ENCODE results near the gene GRM4. TPM values are rescaled to one million over a fixed set of nuclear protein-coding genes. Genes with fewer than 3 reads are reported as not detected.

Gene GRM4
- total RNA-seq, 2 donors from 2014 or later = 4.4 TPM; not detected in 1

DNA sequence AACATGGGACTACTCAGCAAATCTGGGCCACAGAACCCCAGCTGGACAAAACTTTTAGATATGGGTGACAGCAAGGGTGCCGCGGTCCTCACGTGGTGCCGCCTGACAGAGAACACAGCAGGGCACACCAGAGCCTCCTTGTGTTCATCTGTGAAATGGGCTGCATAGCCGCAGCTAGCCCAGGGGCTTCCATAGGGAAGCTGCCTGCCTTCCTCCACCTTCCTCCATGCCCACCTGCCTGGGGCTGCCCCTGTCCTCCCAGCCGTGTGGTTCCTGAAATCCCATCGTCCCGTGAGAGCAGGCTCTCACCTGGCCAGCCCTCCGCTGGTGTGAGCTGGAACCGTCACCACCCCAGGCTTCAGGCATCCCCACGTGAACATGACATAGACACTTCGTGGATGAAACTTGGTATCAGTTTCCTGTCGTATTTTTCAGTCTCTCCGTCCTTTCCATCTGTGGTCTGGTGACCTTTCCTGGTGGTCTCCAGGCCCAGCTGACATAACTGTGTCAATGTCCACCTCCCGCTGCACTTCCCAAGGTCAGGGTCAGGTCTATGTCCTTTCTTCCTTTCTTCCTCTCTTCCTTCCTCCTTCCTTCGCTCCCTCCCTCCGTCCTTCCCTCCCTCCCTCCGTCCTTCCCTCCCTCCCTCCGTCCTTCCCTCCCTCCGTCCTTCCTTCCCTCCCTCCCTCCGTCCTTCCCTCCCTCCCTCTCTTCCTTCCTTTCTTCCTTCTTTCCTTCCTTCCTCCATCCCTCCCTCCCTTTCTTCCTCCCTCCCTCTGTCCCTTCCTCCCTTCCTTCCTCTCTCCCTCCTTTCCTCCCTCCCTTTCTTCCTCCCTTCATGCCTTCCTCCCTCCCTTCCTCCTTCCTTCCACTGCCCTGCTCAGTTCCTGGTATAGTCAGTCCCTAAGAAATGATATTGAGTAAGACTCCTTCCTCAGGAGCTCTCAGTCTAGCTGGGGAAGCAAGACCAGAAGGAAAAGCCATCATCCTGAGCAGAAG is 78.8 kb downstream of the GRM4 start:
- Histone ChIP-seq H3K4me1 (replicated peaks) (no peaks in the 10 kb centered on the region), H3K9me3 (no peaks in the 10 kb centered on the region), H3K27ac (no peak overlapping the region), H3K4me3 (no peak overlapping the region), H3K27me3 (replicated peaks; ENCODE audit: insufficient read depth) (no peaks in the 10 kb centered on the region), H3K36me3 (no peaks in the 10 kb centered on the region)
- TF ChIP-seq, protein P1, sequence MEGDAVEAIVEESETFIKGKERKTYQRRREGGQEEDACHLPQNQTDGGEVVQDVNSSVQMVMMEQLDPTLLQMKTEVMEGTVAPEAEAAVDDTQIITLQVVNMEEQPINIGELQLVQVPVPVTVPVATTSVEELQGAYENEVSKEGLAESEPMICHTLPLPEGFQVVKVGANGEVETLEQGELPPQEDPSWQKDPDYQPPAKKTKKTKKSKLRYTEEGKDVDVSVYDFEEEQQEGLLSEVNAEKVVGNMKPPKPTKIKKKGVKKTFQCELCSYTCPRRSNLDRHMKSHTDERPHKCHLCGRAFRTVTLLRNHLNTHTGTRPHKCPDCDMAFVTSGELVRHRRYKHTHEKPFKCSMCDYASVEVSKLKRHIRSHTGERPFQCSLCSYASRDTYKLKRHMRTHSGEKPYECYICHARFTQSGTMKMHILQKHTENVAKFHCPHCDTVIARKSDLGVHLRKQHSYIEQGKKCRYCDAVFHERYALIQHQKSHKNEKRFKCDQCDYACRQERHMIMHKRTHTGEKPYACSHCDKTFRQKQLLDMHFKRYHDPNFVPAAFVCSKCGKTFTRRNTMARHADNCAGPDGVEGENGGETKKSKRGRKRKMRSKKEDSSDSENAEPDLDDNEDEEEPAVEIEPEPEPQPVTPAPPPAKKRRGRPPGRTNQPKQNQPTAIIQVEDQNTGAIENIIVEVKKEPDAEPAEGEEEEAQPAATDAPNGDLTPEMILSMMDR (IDR thresholded peaks at IDR 0.05) = no peak
- TF ChIP-seq POLR2AphosphoS5 (IDR thresholded peaks at IDR 0.05) = no peak
- TF ChIP-seq POLR2A (IDR thresholded peaks at IDR 0.05) = no peak
- 66% methylated on average over 21 of the region's 21 CpGs for WGBS
- intact Hi-C loops (cut with DNase I) = no loop called here
- DNase-seq (ENCODE audit: low spot score) = no peak

GRCh38 chr6:34066218-34066571 is 79.7 kb downstream of the GRM4 start:
- no peaks in the 10 kb centered on the region for H3K4me1 ChIP-seq (replicated peaks)
- no peak for DNase-seq (ENCODE audit: low spot score)
- H3K36me3 ChIP-seq = no peaks in the 10 kb centered on the region
- no peak for TF ChIP-seq POLR2A (IDR thresholded peaks at IDR 0.05)
- TF ChIP-seq POLR2AphosphoS5 (IDR thresholded peaks at IDR 0.05) = no peak
- TF ChIP-seq, protein P1 (IDR thresholded peaks at IDR 0.05) = no peak
- H3K9me3 ChIP-seq = no peaks in the 10 kb centered on the region
- no peak overlapping the region for H3K4me3 ChIP-seq
- intact Hi-C loops (cut with DNase I) = no loop called here
- no peaks in the 10 kb centered on the region for H3K27me3 ChIP-seq (replicated peaks; ENCODE audit: insufficient read depth)
- H3K27ac ChIP-seq = no peak overlapping the region
- WGBS = 37% methylated on average over 5 of the region's 5 CpGs

DNA sequence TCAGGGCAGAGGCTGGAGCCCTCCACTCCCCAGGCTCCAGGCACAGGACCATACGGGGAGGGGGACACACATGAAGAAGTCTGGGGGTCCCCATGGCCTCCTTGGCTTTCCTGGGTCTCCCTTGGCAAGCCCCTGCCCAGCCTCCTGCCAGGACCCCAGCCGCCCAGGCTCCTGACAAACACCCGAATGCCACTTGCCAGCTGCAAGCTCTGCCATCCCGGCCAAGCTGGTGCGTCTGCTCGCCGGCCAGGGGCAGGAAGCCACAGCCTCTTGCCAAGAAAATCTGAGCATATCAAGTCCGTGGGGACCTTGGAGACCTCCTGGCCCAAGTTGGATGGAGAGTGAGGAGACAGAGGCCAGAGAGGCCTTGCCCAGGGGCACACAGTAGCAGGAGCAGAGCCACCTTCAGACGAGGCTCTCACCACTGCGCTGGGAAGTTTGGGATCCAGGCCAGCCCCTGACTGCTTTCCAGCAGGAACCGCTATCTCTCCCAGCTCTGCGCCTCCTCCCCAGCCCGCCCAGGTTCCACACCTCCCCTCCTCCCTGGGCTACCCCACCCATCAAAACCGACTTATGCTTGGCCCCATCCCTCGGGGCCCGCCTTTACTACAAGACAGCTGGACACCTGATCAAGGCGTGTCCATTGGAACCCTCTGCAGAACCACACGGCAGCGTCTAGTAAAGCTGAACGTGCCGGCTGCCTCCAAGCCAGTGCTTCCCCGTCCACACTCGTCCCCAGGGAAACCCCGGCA is 80.2 kb downstream of the GRM4 start:
- no peaks in the 10 kb centered on the region for H3K4me1 ChIP-seq (replicated peaks)
- H3K4me3 ChIP-seq = no peak overlapping the region
- DNase-seq (ENCODE audit: low spot score) = peak; percentile 34
- no peak overlapping the region for H3K27ac ChIP-seq
- intact Hi-C loops (cut with DNase I) = no loop called here
- H3K9me3 ChIP-seq = no peaks in the 10 kb centered on the region
- H3K27me3 ChIP-seq (replicated peaks; ENCODE audit: insufficient read depth) = no peaks in the 10 kb centered on the region
- TF ChIP-seq POLR2AphosphoS5 (IDR thresholded peaks at IDR 0.05) (no peak), POLR2A (IDR thresholded peaks at IDR 0.05) (no peak)
- TF ChIP-seq, protein P1 (IDR thresholded peaks at IDR 0.05) = no peak
- no peaks in the 10 kb centered on the region for H3K36me3 ChIP-seq
- 10% methylated on average over 24 of the region's 24 CpGs for WGBS

GRCh38 chr6:34064675-34065074 is 81.2 kb downstream of the GRM4 start:
- no peak overlapping the region for H3K4me3 ChIP-seq
- 80% methylated on average over 6 of the region's 7 CpGs for whole genome bisulfite sequencing
- H3K27me3 ChIP-seq (replicated peaks; ENCODE audit: insufficient read depth) = no peaks in the 10 kb centered on the region
- TF ChIP-seq POLR2AphosphoS5 (IDR thresholded peaks at IDR 0.05) (no peak), POLR2A (IDR thresholded peaks at IDR 0.05) (no peak)
- TF ChIP-seq, protein P1 (IDR thresholded peaks at IDR 0.05) = no peak
- no peaks in the 10 kb centered on the region for H3K4me1 ChIP-seq (replicated peaks)
- H3K9me3 ChIP-seq = no peaks in the 10 kb centered on the region
- no peak overlapping the region for H3K27ac ChIP-seq
- intact Hi-C loops (cut with DNase I) = no loop called here
- no peak for DNase-seq (ENCODE audit: low spot score)
- H3K36me3 ChIP-seq = no peaks in the 10 kb centered on the region
